ENCODE measurements around the gene UROC1. TPM values are rescaled to one million over a fixed set of nuclear protein-coding genes. Genes with fewer than 3 reads are reported as not detected.

The UROC1 gene
- total and polyA plus RNA-seq, 8 donors, result 0.08 to 0.24 (median 0.13) TPM; not detected in 3

DNA sequence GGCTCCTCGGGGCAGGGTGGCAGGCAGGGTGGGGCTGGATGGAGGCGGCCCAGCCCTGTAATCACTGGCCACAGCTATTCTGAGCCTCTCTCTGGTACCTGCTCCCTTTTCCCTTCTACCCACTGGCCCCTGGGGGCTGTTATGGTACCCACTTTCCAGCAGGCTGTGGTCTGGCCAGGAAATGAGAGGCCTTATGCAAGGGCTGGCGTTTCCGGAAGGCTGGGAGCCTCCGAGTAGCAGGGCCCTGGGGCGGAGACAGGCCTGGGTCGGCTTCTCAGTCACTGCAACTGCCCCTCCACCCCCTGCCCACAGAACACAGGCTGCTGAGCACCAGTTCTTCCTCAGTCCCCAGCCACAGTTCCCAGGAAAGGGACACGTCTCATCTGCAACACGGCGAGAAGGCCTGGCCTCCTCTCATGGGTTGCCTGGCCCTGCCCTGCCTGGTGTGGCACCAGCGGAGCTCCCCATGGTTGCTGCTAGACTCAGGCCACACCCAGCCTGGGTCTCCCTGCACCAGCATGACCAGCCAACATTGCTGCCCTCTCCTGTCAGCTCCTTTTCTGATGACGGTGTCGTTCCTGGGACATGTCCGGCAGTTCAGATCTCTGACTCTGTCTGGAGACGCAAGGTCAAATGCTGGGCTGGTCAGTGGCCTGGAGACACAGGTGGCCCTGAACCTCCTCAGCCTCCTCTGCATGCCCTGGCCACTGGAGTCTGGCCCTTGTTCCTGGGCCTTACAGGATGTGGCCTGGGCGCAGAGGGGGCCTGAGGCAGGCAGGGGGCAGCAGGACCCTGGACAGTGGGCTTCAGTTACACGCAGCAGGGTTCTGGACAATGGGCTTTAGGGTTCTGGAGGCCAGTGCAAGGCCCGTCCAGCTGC is 12.8 kb upstream of the UROC1 start:
- Histone ChIP-seq H3K4me3 (no peak overlapping the region), H3K9me3 (no peaks in the 10 kb centered on the region), H3K27ac (peak overlapping the region; percentile 2 to 86), H3K27me3 (peaks cover 0 to 25% of the 10 kb centered on the region in 2 donors), H3K4me1 (peaks cover 0 to 42% of the 10 kb centered on the region in 2 donors), H3K36me3 (no peaks in the 10 kb centered on the region)
- TF ChIP-seq, protein P1, sequence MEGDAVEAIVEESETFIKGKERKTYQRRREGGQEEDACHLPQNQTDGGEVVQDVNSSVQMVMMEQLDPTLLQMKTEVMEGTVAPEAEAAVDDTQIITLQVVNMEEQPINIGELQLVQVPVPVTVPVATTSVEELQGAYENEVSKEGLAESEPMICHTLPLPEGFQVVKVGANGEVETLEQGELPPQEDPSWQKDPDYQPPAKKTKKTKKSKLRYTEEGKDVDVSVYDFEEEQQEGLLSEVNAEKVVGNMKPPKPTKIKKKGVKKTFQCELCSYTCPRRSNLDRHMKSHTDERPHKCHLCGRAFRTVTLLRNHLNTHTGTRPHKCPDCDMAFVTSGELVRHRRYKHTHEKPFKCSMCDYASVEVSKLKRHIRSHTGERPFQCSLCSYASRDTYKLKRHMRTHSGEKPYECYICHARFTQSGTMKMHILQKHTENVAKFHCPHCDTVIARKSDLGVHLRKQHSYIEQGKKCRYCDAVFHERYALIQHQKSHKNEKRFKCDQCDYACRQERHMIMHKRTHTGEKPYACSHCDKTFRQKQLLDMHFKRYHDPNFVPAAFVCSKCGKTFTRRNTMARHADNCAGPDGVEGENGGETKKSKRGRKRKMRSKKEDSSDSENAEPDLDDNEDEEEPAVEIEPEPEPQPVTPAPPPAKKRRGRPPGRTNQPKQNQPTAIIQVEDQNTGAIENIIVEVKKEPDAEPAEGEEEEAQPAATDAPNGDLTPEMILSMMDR (IDR thresholded peaks at IDR 0.05), result no peak
- intact Hi-C loops (cut with DNase I), result no loop called here
- DNase-seq (peak in 2 of 4 donors; percentile 63 to 91), ATAC-seq (peak; percentile 73)

DNA sequence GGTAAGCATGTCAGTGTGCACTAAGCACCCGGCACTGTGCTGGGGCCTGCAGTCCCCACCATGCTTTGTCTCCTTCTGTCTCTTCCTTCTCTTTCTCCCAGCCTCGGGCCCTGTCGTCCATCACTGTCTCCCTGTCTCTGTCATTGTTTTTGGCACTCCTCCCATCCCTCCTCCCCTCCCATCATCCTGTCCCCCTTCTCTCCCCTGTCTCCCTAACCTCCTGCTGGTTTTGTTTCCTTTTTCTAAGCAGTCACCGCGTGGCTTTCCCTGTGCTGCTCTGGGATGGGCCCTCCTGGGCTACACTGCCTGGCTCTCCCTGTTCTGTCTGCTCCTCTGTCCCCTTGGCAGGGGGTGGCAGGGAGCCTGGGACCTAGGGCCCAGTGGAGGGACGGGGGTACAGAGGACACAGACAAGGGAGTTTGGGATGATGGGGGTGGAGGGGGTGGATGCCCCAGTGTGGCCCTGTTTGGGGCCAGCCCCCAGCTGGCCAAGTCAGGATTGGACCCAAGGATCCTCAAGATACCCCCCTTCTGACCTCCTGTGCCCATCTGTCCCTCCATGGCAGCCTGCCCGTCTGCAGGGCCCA is 12.1 kb upstream of the UROC1 start:
- DNase-seq, result no peak
- intact Hi-C loops (cut with DNase I), result no loop called here
- Histone ChIP-seq H3K4me1 (peaks cover 0 to 42% of the 10 kb centered on the region in 2 donors), H3K4me3 (no peak overlapping the region), H3K9me3 (no peaks in the 10 kb centered on the region), H3K27me3 (peaks cover 0 to 26% of the 10 kb centered on the region in 2 donors), H3K36me3 (no peaks in the 10 kb centered on the region), H3K27ac (peak overlapping the region; percentile 2 to 86)
- ATAC-seq, result no peak
- TF ChIP-seq, protein P1 (IDR thresholded peaks at IDR 0.05), result no peak

DNA sequence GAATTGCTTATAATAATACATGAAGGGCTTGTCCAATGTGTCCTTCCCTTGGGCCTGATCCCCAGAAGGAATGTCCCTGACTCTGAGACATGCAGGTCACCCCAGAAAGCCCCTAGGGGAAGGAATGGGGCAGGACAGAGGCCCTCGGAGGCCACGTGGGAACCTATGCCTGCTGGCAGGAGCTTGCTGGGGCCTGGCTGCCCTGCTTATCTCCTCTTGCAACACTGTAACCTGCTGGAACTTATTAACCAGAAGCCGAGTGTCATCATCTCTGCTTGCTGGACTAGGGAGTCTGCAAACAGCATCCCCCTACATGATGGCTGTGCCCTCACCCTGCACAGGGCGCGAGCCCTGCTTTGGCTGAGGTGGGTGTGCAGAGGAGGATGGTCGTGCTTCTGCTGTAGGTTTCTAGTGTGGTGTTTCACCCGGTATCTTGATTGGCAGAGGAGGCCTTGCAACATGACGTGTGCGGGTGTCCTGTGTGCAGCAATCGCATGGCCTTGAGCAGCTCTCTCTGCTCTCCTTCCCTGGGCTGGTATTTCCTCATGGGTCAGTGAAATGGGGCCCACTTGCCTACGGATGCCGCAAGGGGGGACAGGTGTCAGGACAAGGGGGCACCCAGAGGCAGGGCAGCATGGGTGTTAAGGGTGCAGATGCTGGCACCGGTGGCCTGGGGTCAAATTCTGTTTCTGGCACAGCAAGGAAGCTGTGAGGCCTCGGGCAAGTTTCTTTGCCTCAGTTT is 11.4 kb upstream of the UROC1 start:
- H3K4me1 ChIP-seq, result peaks cover 0 to 49% of the 10 kb centered on the region in 2 donors
- H3K27me3 ChIP-seq, result peaks cover under 1 to 26% of the 10 kb centered on the region in 2 donors
- ATAC-seq (peak; percentile 9), DNase-seq (peak in 3 of 4 donors; percentile 29 to 61 (median 48))
- no peaks in the 10 kb centered on the region for H3K36me3 ChIP-seq
- intact Hi-C loops (cut with DNase I), result no loop called here
- no peak overlapping the region for H3K4me3 ChIP-seq
- no peaks in the 10 kb centered on the region for H3K9me3 ChIP-seq
- TF ChIP-seq, protein P1 (IDR thresholded peaks at IDR 0.05), result no peak
- peak overlapping the region in 1 of 2 donors; percentile 86 for H3K27ac ChIP-seq

DNA sequence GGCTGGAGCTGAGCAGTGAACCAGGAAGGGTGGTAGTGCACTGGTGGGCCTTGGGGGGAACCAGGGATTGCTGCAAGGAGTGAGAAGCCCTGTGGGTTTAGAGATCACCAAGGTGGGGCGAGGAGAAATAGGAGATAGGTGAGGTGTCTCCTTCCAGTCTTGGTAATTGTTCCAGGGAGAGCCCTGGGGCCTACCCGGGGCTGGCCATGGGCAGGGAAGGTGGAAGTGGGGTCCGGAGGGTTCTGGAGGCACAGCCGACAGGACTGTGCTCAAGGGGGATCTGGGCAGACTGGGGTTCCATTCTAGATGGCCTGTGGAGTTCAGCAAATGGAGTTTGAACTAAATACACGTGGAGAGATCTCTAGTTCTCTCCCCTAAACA is 10.8 kb upstream of the UROC1 start:
- peak overlapping the region in 1 of 2 donors; percentile 86 for H3K27ac ChIP-seq
- H3K36me3 ChIP-seq, result no peaks in the 10 kb centered on the region
- H3K4me1 ChIP-seq, result peaks cover 0 to 54% of the 10 kb centered on the region in 2 donors
- peaks cover 6 to 31% of the 10 kb centered on the region in 2 donors for H3K27me3 ChIP-seq
- intact Hi-C loops (cut with DNase I), result no loop called here
- ATAC-seq, result no peak
- TF ChIP-seq, protein P1 (IDR thresholded peaks at IDR 0.05), result no peak
- H3K9me3 ChIP-seq, result no peaks in the 10 kb centered on the region
- no peak overlapping the region for H3K4me3 ChIP-seq
- DNase-seq, result peak in 2 of 4 donors; percentile 5 to 30
